Stimulated activated CD4-positive, alpha-beta T cell treated with anti-CD3 and anti-CD28 coated beads, Interleukin-2, amount 100 ng/mL, for 24 hours (primary cell): Measurements from ENCODE around the gene TSHR.

ENCODE experiments used
- DNase-seq, 2 donors: peaks; one replicate each; pipeline ENCODE4 v3.0.0-alpha.2; 2020

TSHR gene

DNA sequence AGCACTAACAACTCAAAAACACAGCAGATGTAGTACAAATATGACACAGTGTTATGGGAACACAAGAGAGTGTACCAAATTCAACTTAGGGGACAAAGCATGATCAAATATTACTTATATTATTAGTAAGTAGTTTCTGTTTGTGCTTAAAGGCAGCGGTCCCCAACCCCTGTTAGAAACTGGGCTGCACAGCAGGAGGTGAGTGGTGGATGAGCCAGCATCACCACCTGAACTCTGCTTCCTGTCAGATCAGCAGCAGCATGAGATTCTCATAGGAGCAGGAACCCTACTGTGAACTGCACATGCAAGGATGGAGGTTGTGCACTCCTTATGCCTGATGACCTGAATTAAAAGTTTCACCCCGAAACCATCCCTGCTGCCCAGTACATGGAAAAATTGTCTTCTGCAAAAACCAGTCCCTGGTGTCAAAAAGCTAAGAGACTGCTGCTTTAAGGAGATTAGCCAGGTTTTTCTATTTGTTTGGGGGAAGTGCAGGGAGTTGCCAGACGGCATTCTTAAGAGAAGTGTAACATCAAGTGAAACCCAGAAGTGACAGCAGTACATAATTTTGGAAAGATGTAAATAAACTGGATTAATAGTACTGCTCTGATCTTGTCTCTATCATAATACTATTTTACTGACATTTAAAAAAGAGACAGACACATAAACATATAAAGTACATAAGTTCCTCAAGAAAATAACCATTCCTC is 238.7 kb downstream of the TSHR start:
- peak in 1 of 2 donors; percentile 8 for DNase-seq
